Smooth muscle cell (in vitro differentiated cells): ENCODE data around the gene C19orf33. TPM values are rescaled to one million over a fixed set of nuclear protein-coding genes. Genes with fewer than 3 reads are reported as not detected.

Experiments used
- DNase-seq: peaks from one replicate; lab custom pipeline; 2025; ENCODE audit not compliant: unreplicated experiment; lab: John Stamatoyannopoulos, UW
- H2AFZ ChIP-seq: fragments of 200-600 bp; sonication (generic); 2 replicates; pipeline ENCODE4 v1.6.0; 2016; ENCODE audit warnings: antibody characterized with exemption, low read depth, mild to moderate bottlenecking
- H3F3A ChIP-seq: fragments of 200-600 bp; sonication (generic); 2 replicates; pipeline ENCODE4 v1.6.0; 2017; ENCODE audit warnings: antibody characterized with exemption, low read depth
- H3K27ac ChIP-seq: fragments of 200-600 bp; sonication (generic); 2 replicates; pipeline ENCODE4 v1.5.1; 2016; ENCODE audit warnings: low read depth, mild to moderate bottlenecking
- H3K27me3 ChIP-seq: fragments of 200-600 bp; sonication (generic); 2 replicates; pipeline ENCODE4 v1.6.1; 2016; ENCODE audit warnings: low read depth, mild to moderate bottlenecking
- H3K36me3 ChIP-seq: fragments of 200-600 bp; sonication (generic); 2 replicates; pipeline ENCODE4 v1.5.1; 2016; ENCODE audit warnings: low read depth
- H3K4me1 ChIP-seq: fragments of 200-600 bp; sonication (generic); 2 replicates; pipeline ENCODE4 v1.5.1; 2016; ENCODE audit warnings: low read depth
- H3K4me2 ChIP-seq: fragments of 200-600 bp; sonication (generic); 2 replicates; pipeline ENCODE4 v1.6.0; 2016; ENCODE audit warnings: mild to moderate bottlenecking
- H3K4me3 ChIP-seq: fragments of 200-600 bp; sonication (generic); 2 replicates; pipeline ENCODE4 v1.5.1; 2016; ENCODE audit warnings: mild to moderate bottlenecking
- H3K79me2 ChIP-seq: fragments of 200-600 bp; sonication (generic); 2 replicates; pipeline ENCODE4 v1.6.0; 2016; ENCODE audit warnings: low read depth, mild to moderate bottlenecking
- H3K9ac ChIP-seq: fragments of 200-600 bp; sonication (generic); 2 replicates; pipeline ENCODE4 v1.6.0; 2016; ENCODE audit warnings: low read depth
- H3K9me3 ChIP-seq: fragments of 200-600 bp; sonication (generic); replicated peaks from 2 replicates; pipeline ENCODE4 v1.5.1; 2016; ENCODE audit warnings: low read depth
- H4K20me1 ChIP-seq: fragments of 200-600 bp; sonication (generic); 2 replicates; pipeline ENCODE4 v1.6.0; 2016; ENCODE audit warnings: low read depth
- CTCF ChIP-seq: fragments of 200-600 bp; sonication (generic); IDR thresholded peaks from 2 replicates; pipeline ENCODE4 v1.5.1; 2017; ENCODE audit warnings: borderline replicate concordance, mild to moderate bottlenecking, antibody characterized with exemption; ENCODE audit not compliant: insufficient read depth, poor library complexity, severe bottlenecking
- WGBS: methylation state at CpG from one replicate; pipeline ENCODE4 v1.1.7; 2016; ENCODE audit warnings: low lambda C conversion rate; 5-methylcytosine and 5-hydroxymethylcytosine counted together
- polyA plus RNA-seq: library from polyadenylated mRNA; unstranded; fragments of >200 nt; fragmentation: Nextera tagmentation; extraction: Ambion mirVana; gene quantifications from 2 replicates; pipeline ENCODE4 v1.2.1, GENCODE V29; 2016
- total RNA-seq: library from RNA; depleted of rRNA; stranded (reverse); fragments of >200 nt; gene quantifications from 2 replicates; pipeline ENCODE4 v1.2.3, GENCODE V29; 2014

The C19orf33 gene
- total and polyA plus RNA-seq, 2 experiments from 2014 or later: 22.1 to 136 TPM

GRCh38 chr19:38308006-38308766 is 4.1 kb downstream of the C19orf33 start:
- WGBS: 95% methylated on average over 12 of the region's 12 CpGs
- peaks cover 9% of the 10 kb centered on the region for H3K4me1 ChIP-seq
- H3K9ac ChIP-seq: no peak overlapping the region

GRCh38 chr19:38308926-38309614 is 5.0 kb downstream of the C19orf33 start:
- Histone ChIP-seq H3K27me3 (no peaks in the 10 kb centered on the region), H3F3A (no peaks in the 10 kb centered on the region), H3K79me2 (peaks cover 9% of the 10 kb centered on the region), H3K4me2 (no peak overlapping the region), H3K27ac (no peak overlapping the region), H3K9ac (no peak overlapping the region), H2AFZ (no peak overlapping the region), H3K4me3 (no peak overlapping the region), H4K20me1 (peaks cover 25% of the 10 kb centered on the region), H3K4me1 (peaks cover 9% of the 10 kb centered on the region), H3K36me3 (no peaks in the 10 kb centered on the region), H3K9me3 (no peaks in the 10 kb centered on the region)
- DNase-seq: no peak
- 96% methylated on average over 19 of the region's 24 CpGs for WGBS
- no peak for TF ChIP-seq CTCF

More at GRCh38 chr19:38308006-38308766, 4.1 kb downstream of the C19orf33 start:
- TF ChIP-seq CTCF: no peak
- no peak overlapping the region for H2AFZ ChIP-seq
- H4K20me1 ChIP-seq: peaks cover 25% of the 10 kb centered on the region
- H3K36me3 ChIP-seq: no peaks in the 10 kb centered on the region
- H3K27me3 ChIP-seq: no peaks in the 10 kb centered on the region
- H3K4me3 ChIP-seq: no peak overlapping the region
- H3K27ac ChIP-seq: no peak overlapping the region
- H3F3A ChIP-seq: no peaks in the 10 kb centered on the region
- no peak for DNase-seq
- no peaks in the 10 kb centered on the region for H3K9me3 ChIP-seq
- no peak overlapping the region for H3K4me2 ChIP-seq
- H3K79me2 ChIP-seq: peaks cover 9% of the 10 kb centered on the region

- no peaks in the 10 kb centered on the region for H3K27me3 ChIP-seq
- peaks cover 5% of the 10 kb centered on the region for H3K4me1 ChIP-seq
- H3K27ac ChIP-seq: no peak overlapping the region
- H3F3A ChIP-seq: no peaks in the 10 kb centered on the region
- no peak overlapping the region for H3K4me2 ChIP-seq
- no peaks in the 10 kb centered on the region for H3K36me3 ChIP-seq
- no peak overlapping the region for H2AFZ ChIP-seq
- peaks cover 11% of the 10 kb centered on the region for H3K79me2 ChIP-seq
- peaks cover 25% of the 10 kb centered on the region for H4K20me1 ChIP-seq
- no peak overlapping the region for H3K4me3 ChIP-seq
- WGBS: 89% methylated on average over 3 of the region's 3 CpGs
- DNase-seq: no peak
- no peak for TF ChIP-seq CTCF
- no peaks in the 10 kb centered on the region for H3K9me3 ChIP-seq
- H3K9ac ChIP-seq: no peak overlapping the region
Measured at GRCh38 chr19:38309615-38310278, 5.7 kb downstream of the C19orf33 start.
